ENCODE measurements around the gene LAMB3. TPM values are rescaled to one million over a fixed set of nuclear protein-coding genes. Genes with fewer than 3 reads are reported as not detected.

LAMB3 gene
- total RNA-seq, 1 experiment from 2014 or later: 0.85 TPM

DNA sequence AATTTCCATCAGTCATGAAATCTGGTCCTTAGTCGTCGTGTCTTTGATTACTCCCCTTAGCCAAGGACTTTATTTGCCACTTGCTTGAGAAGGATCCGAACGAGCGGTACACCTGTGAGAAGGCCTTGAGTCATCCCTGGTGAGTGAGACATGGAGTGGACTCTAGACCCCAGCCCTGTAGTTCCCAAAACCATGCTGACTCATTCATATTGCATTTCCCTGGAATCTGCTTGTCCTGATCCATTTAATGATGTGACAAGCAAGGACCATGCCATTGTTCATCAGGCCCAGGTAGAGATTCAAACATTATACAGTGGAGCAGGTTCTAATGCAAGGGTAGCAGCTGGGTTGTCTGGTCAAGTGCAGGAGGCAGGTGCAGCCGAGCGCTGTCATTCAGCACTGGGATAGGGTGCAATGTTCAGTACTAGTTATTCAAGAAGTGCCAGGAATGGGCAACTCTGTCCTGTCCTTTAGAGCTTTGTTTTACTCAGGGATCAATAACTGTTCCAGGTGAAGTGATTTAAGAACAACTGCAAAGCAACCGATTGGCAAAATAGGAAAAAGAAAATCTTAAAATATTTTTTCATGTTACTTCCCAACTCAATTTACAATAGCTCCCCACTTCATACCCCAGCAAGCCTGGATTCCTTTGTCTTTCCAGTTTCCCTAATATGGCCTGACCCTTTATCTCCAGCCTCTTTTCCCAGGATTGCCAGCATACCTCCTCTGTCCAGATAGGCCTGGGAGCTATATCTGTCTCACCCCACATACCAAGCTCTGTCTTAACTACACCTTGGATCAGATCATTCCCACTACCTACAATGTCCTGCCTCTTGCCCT is 42.2 kb downstream of the LAMB3 start (continued):
- no peak for TF ChIP-seq HMGA2 (CRISPR knock-in tag; IDR thresholded peaks at IDR 0.05)
- TF ChIP-seq ZNF671 (CRISPR knock-in tag; IDR thresholded peaks at IDR 0.05): no peak
- no peak for TF ChIP-seq SMAD3 (CRISPR knock-in tag; IDR thresholded peaks at IDR 0.05; ENCODE audit: borderline replicate concordance)
- TF ChIP-seq IRF1 (CRISPR knock-in tag; IDR thresholded peaks at IDR 0.05): no peak
- TF ChIP-seq FOXP1 (CRISPR knock-in tag; IDR thresholded peaks at IDR 0.05; ENCODE audit: borderline replicate concordance): no peak
- no peak for TF ChIP-seq RORB (CRISPR knock-in tag; IDR thresholded peaks at IDR 0.05)
- TF ChIP-seq TP53 (CRISPR knock-in tag; IDR thresholded peaks at IDR 0.05): no peak
- TF ChIP-seq, protein P1, sequence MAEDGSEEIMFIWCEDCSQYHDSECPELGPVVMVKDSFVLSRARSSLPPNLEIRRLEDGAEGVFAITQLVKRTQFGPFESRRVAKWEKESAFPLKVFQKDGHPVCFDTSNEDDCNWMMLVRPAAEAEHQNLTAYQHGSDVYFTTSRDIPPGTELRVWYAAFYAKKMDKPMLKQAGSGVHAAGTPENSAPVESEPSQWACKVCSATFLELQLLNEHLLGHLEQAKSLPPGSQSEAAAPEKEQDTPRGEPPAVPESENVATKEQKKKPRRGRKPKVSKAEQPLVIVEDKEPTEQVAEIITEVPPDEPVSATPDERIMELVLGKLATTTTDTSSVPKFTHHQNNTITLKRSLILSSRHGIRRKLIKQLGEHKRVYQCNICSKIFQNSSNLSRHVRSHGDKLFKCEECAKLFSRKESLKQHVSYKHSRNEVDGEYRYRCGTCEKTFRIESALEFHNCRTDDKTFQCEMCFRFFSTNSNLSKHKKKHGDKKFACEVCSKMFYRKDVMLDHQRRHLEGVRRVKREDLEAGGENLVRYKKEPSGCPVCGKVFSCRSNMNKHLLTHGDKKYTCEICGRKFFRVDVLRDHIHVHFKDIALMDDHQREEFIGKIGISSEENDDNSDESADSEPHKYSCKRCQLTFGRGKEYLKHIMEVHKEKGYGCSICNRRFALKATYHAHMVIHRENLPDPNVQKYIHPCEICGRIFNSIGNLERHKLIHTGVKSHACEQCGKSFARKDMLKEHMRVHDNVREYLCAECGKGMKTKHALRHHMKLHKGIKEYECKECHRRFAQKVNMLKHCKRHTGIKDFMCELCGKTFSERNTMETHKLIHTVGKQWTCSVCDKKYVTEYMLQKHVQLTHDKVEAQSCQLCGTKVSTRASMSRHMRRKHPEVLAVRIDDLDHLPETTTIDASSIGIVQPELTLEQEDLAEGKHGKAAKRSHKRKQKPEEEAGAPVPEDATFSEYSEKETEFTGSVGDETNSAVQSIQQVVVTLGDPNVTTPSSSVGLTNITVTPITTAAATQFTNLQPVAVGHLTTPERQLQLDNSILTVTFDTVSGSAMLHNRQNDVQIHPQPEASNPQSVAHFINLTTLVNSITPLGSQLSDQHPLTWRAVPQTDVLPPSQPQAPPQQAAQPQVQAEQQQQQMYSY (CRISPR knock-in tag; IDR thresholded peaks at IDR 0.05): no peak

DNA sequence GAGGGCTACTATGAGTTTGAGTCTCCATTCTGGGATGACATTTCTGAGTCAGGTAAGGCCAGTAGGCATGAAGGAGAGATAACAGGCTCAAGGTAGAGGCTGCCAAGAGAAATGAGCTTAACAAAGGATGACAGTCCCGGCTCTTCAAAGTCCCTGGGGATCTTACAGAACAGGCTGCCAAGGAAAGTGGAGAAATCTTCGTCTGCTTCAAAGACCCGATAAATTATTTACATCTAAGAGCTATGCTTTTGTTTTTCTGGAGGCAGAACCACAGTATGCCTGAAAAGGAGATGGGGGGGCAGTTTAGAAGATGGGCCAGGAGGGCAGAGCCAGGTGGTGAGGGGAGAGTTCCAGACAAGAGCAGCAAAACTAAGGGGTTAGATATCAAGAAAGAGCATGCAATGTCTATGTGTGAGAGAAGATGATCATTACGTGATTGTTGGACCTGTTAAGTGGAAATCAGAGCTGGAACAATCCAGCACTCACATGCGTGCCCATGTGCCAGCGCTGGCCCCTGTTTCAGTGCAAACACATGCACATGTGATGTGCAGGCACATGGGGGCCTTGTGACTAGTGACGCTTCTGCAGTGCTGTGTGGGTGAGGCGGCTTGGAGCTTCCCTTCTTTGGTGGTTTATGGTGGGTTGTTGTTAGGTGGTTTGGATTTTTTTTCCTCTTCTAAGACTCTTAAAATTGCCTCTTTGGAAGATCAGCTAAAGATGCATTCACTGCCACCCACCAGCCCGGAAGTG is 43.0 kb downstream of the LAMB3 start:
- Mint-ChIP-seq H3K27me3 (ENCODE audit: low read depth) (no peaks in the 10 kb centered on the region), H3K36me3 (no peaks in the 10 kb centered on the region), H3K4me1 (no peaks in the 10 kb centered on the region), H3K4me3 (no peak overlapping the region), H3K27ac (no peak overlapping the region), H3K9me3 (no peaks in the 10 kb centered on the region)
- DNase-seq (ENCODE audit: low spot score) (no peak), ATAC-seq (no peak)
- no peak for TF ChIP-seq MYBL2 (CRISPR knock-in tag; IDR thresholded peaks at IDR 0.05)
- TF ChIP-seq ZBTB43 (CRISPR knock-in tag; IDR thresholded peaks at IDR 0.05): no peak
- CTCF ChIA-PET: interaction anchor here (1.1 to 4.2 kb wide), 4 partner anchors 18 to 33 kb away, joined by 4 to 17 read pairs (median 8); no protein-coding TSS in a partner anchor
- POLR2A ChIA-PET: no interaction called here

GRCh38 chr1:209607795-209608178 is 44.4 kb downstream of the LAMB3 start:
- no peak for DNase-seq (ENCODE audit: low spot score)
- Mint-ChIP-seq H3K4me3 (no peak overlapping the region), H3K9me3 (no peaks in the 10 kb centered on the region), H3K27ac (no peak overlapping the region), H3K27me3 (ENCODE audit: low read depth) (no peaks in the 10 kb centered on the region), H3K36me3 (no peaks in the 10 kb centered on the region), H3K4me1 (no peaks in the 10 kb centered on the region)
- ATAC-seq: no peak
- POLR2A ChIA-PET: no interaction called here
- CTCF ChIA-PET: interaction anchor here (0.7 to 4.2 kb wide), 6 partner anchors 16 to 140 kb away, joined by 3 to 17 read pairs (median 4); no protein-coding TSS in a partner anchor
- TF ChIP-seq, protein P2, sequence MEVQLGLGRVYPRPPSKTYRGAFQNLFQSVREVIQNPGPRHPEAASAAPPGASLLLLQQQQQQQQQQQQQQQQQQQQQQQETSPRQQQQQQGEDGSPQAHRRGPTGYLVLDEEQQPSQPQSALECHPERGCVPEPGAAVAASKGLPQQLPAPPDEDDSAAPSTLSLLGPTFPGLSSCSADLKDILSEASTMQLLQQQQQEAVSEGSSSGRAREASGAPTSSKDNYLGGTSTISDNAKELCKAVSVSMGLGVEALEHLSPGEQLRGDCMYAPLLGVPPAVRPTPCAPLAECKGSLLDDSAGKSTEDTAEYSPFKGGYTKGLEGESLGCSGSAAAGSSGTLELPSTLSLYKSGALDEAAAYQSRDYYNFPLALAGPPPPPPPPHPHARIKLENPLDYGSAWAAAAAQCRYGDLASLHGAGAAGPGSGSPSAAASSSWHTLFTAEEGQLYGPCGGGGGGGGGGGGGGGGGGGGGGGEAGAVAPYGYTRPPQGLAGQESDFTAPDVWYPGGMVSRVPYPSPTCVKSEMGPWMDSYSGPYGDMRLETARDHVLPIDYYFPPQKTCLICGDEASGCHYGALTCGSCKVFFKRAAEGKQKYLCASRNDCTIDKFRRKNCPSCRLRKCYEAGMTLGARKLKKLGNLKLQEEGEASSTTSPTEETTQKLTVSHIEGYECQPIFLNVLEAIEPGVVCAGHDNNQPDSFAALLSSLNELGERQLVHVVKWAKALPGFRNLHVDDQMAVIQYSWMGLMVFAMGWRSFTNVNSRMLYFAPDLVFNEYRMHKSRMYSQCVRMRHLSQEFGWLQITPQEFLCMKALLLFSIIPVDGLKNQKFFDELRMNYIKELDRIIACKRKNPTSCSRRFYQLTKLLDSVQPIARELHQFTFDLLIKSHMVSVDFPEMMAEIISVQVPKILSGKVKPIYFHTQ (CRISPR knock-in tag; IDR thresholded peaks at IDR 0.05): no peak
- TF ChIP-seq TEAD1 (CRISPR knock-in tag; IDR thresholded peaks at IDR 0.05) (no peak), ZNF512 (CRISPR knock-in tag; IDR thresholded peaks at IDR 0.05; ENCODE audit: borderline replicate concordance) (no peak), ZNF263 (CRISPR knock-in tag; IDR thresholded peaks at IDR 0.05; ENCODE audit: low read depth) (no peak), ZNF396 (CRISPR knock-in tag; IDR thresholded peaks at IDR 0.05; ENCODE audit: borderline replicate concordance) (no peak), ATF1 (CRISPR knock-in tag; IDR thresholded peaks at IDR 0.05) (no peak)
- TF ChIP-seq, protein P3, sequence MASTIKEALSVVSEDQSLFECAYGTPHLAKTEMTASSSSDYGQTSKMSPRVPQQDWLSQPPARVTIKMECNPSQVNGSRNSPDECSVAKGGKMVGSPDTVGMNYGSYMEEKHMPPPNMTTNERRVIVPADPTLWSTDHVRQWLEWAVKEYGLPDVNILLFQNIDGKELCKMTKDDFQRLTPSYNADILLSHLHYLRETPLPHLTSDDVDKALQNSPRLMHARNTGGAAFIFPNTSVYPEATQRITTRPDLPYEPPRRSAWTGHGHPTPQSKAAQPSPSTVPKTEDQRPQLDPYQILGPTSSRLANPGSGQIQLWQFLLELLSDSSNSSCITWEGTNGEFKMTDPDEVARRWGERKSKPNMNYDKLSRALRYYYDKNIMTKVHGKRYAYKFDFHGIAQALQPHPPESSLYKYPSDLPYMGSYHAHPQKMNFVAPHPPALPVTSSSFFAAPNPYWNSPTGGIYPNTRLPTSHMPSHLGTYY (CRISPR knock-in tag; IDR thresholded peaks at IDR 0.05): no peak
- TF ChIP-seq, protein P4, sequence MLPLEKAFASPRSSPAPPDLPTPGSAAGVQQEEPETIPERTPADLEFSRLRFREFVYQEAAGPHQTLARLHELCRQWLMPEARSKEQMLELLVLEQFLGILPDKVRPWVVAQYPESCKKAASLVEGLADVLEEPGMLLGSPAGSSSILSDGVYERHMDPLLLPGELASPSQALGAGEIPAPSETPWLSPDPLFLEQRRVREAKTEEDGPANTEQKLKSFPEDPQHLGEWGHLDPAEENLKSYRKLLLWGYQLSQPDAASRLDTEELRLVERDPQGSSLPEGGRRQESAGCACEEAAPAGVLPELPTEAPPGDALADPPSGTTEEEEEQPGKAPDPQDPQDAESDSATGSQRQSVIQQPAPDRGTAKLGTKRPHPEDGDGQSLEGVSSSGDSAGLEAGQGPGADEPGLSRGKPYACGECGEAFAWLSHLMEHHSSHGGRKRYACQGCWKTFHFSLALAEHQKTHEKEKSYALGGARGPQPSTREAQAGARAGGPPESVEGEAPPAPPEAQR (CRISPR knock-in tag; IDR thresholded peaks at IDR 0.05): no peak
